ENCODE results near the gene KCNQ1.

DNA sequence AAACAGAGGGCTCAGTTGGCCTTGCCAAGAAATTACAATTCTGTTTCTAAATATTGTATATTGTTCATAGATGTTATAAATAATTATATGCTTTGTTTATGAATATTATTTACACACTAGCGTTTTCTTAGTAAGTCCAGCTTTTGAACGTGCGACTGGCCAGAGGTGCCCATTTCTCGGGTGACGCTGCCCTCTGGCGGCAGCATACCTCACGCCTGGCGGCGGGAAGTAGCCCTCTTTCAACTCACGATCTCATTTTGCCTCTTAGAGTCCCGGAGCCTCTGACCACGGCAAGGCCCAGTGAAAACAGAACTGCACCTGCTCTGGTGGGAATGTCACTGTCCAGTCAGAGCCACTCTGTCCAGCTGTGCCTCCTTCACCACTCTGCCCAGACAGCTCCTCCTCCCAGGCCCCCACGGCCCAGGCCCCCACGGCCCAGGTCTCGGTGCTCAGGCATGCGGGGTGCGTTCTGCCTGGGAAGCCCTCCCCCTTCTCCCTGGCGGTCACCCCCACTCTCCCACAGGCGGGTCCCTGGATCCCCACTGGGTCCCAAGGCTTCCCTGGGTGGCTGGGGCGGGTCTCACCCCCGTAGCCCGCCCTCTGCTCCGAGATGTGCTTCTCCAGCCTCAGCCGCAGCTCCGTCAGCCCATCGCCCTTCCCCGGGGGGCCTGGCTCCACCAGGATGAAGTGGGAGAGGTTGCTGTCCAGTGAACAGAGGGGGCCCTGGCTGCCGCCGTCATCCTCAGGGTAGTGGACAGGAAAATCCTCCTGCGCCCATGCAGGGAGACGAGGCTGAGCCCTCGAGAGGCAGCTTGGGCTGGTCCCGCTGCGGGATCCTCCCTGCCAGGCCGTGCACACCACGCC, 24.9 kb upstream of the KCNQ1 start:
- TF ChIP-seq CTCF (IDR thresholded peaks at IDR 0.05), result peak; percentile 83
- no peak for TF ChIP-seq EP300 (IDR thresholded peaks at IDR 0.05; ENCODE audit: borderline replicate concordance in 1 of 2, low read depth in 1 of 2, low read length in 1 of 2)
- no peak for TF ChIP-seq TAF1 (IDR thresholded peaks at IDR 0.05; ENCODE audit: borderline replicate concordance, low read depth, low read length)
- TF ChIP-seq RFX5 (IDR thresholded peaks at IDR 0.05; ENCODE audit: low read length), result no peak
- no peak for TF ChIP-seq SIN3A (IDR thresholded peaks at IDR 0.05; ENCODE audit: borderline replicate concordance, low read depth, low read length)
- TF ChIP-seq CHD2 (IDR thresholded peaks at IDR 0.05; ENCODE audit: low read length, partially characterized antibody), result no peak
- no peak for TF ChIP-seq NRF1 (IDR thresholded peaks at IDR 0.05; ENCODE audit: low read depth, low read length)
- no peak for TF ChIP-seq JUND (IDR thresholded peaks at IDR 0.05)
- TF ChIP-seq, protein P1, sequence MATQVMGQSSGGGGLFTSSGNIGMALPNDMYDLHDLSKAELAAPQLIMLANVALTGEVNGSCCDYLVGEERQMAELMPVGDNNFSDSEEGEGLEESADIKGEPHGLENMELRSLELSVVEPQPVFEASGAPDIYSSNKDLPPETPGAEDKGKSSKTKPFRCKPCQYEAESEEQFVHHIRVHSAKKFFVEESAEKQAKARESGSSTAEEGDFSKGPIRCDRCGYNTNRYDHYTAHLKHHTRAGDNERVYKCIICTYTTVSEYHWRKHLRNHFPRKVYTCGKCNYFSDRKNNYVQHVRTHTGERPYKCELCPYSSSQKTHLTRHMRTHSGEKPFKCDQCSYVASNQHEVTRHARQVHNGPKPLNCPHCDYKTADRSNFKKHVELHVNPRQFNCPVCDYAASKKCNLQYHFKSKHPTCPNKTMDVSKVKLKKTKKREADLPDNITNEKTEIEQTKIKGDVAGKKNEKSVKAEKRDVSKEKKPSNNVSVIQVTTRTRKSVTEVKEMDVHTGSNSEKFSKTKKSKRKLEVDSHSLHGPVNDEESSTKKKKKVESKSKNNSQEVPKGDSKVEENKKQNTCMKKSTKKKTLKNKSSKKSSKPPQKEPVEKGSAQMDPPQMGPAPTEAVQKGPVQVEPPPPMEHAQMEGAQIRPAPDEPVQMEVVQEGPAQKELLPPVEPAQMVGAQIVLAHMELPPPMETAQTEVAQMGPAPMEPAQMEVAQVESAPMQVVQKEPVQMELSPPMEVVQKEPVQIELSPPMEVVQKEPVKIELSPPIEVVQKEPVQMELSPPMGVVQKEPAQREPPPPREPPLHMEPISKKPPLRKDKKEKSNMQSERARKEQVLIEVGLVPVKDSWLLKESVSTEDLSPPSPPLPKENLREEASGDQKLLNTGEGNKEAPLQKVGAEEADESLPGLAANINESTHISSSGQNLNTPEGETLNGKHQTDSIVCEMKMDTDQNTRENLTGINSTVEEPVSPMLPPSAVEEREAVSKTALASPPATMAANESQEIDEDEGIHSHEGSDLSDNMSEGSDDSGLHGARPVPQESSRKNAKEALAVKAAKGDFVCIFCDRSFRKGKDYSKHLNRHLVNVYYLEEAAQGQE (IDR thresholded peaks at IDR 0.05; ENCODE audit: low read depth, low read length), result no peak
- TF ChIP-seq TCF12 (IDR thresholded peaks at IDR 0.05), result no peak
- TF ChIP-seq RAD21 (IDR thresholded peaks at IDR 0.05; ENCODE audit: low read length), result peak; percentile 82

Measured in SK-N-SH (cell line).